ENCODE results near the gene THBS2. TPM values are rescaled to one million over a fixed set of nuclear protein-coding genes. Genes with fewer than 3 reads are reported as not detected.

Gene THBS2
- total RNA-seq, 2 donors from 2014 or later = 673 to 817 TPM

- Histone ChIP-seq H3K36me3 (no peaks in the 10 kb centered on the region), H3K9me3 (no peaks in the 10 kb centered on the region), H3K27ac (peak overlapping the region; percentile 84 to 92), H3K27me3 (replicated peaks; ENCODE audit: insufficient read depth) (no peaks in the 10 kb centered on the region), H3K4me1 (ENCODE audit: control insufficient read depth in 1 of 2, low read depth in 2 of 2) (peaks cover 15 to 36% of the 10 kb centered on the region in 2 donors), H3K4me3 (no peak overlapping the region)
- DNase-seq (ENCODE audit: low spot score) (no peak), ATAC-seq (ENCODE audit: insufficient number of reproducible peaks, low FRiP score, low read depth) (no peak)
- TF ChIP-seq, protein P1, sequence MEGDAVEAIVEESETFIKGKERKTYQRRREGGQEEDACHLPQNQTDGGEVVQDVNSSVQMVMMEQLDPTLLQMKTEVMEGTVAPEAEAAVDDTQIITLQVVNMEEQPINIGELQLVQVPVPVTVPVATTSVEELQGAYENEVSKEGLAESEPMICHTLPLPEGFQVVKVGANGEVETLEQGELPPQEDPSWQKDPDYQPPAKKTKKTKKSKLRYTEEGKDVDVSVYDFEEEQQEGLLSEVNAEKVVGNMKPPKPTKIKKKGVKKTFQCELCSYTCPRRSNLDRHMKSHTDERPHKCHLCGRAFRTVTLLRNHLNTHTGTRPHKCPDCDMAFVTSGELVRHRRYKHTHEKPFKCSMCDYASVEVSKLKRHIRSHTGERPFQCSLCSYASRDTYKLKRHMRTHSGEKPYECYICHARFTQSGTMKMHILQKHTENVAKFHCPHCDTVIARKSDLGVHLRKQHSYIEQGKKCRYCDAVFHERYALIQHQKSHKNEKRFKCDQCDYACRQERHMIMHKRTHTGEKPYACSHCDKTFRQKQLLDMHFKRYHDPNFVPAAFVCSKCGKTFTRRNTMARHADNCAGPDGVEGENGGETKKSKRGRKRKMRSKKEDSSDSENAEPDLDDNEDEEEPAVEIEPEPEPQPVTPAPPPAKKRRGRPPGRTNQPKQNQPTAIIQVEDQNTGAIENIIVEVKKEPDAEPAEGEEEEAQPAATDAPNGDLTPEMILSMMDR (IDR thresholded peaks at IDR 0.05) = no peak
Observed at GRCh38 chr6:169188475-169188874, 65.2 kb downstream of the THBS2 start.

DNA sequence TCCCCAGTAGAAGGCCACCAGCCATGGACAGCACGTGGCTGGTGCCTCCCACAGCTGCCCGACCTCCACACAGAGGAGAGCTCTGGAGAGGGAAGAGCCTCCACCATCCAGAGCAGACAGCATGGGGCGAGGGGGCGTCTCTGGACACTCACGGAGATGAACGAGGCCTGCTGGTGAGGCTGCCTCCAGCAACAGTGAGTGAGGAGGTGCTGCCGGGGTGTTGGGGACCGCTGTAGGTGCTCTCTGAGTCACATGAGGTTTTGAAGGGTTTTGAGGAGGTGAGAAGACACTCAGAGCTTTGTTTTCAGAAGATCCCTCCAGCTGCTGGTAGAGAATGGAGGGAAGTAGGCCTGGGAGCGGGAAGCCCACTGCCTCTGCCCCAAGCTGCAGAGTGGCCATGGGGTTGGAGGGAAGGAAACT is 65.6 kb downstream of the THBS2 start:
- Histone ChIP-seq H3K4me3 (no peak overlapping the region), H3K4me1 (ENCODE audit: control insufficient read depth in 1 of 2, low read depth in 2 of 2) (peaks cover 15 to 32% of the 10 kb centered on the region in 2 donors), H3K27me3 (replicated peaks; ENCODE audit: insufficient read depth) (no peaks in the 10 kb centered on the region), H3K36me3 (no peaks in the 10 kb centered on the region), H3K9me3 (no peaks in the 10 kb centered on the region), H3K27ac (peak overlapping the region; percentile 84 to 92)
- TF ChIP-seq, protein P1 (IDR thresholded peaks at IDR 0.05) = no peak
- DNase-seq (ENCODE audit: low spot score) (no peak), ATAC-seq (ENCODE audit: insufficient number of reproducible peaks, low FRiP score, low read depth) (no peak)

GRCh38 chr6:169186496-169187169 is 67.0 kb downstream of the THBS2 start:
- Histone ChIP-seq H3K4me1 (ENCODE audit: control insufficient read depth in 1 of 2, low read depth in 2 of 2) (peaks cover 15 to 37% of the 10 kb centered on the region in 2 donors), H3K36me3 (no peaks in the 10 kb centered on the region), H3K27me3 (replicated peaks; ENCODE audit: insufficient read depth) (no peaks in the 10 kb centered on the region), H3K27ac (no peak overlapping the region), H3K9me3 (no peaks in the 10 kb centered on the region), H3K4me3 (no peak overlapping the region)
- TF ChIP-seq, protein P1 (IDR thresholded peaks at IDR 0.05) = no peak
- DNase-seq (ENCODE audit: low spot score) (no peak), ATAC-seq (ENCODE audit: insufficient number of reproducible peaks, low FRiP score, low read depth) (no peak)

GRCh38 chr6:169185692-169186485 is 67.8 kb downstream of the THBS2 start:
- H3K4me1 ChIP-seq (ENCODE audit: control insufficient read depth in 1 of 2, low read depth in 2 of 2) = peaks cover 9 to 29% of the 10 kb centered on the region in 2 donors
- H3K4me3 ChIP-seq = no peak overlapping the region
- no peaks in the 10 kb centered on the region for H3K36me3 ChIP-seq
- ATAC-seq (ENCODE audit: insufficient number of reproducible peaks, low FRiP score, low read depth) = no peak
- no peaks in the 10 kb centered on the region for H3K27me3 ChIP-seq (replicated peaks; ENCODE audit: insufficient read depth)
- TF ChIP-seq, protein P1 (IDR thresholded peaks at IDR 0.05) = no peak
- H3K27ac ChIP-seq = no peak overlapping the region
- DNase-seq (ENCODE audit: low spot score) = no peak
- H3K9me3 ChIP-seq = no peaks in the 10 kb centered on the region

DNA sequence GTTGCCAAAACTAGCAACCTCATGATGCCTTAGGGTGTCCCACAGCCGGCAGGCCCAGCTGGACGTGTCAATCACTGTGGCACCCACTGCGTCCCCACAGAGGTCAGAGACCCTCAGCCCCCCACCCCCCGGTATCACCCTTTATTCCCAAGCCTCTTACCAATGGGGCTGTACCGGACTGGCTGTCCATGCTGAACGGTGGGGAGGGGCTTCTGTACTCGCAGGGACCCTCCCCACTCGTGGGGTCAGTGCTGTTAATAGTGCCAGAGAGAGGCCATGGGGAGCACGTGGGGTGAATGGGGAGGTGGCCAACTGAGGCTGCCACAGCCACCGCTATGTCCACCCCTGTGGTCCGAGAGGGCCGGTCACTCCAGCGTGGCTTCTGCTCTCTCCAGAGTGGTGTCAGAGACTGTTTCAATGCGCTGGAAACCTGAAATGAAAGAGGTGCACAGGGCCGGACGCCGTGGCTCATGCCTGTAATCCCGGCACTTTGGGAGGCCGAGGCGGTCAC is 68.6 kb downstream of the THBS2 start:
- TF ChIP-seq, protein P1 (IDR thresholded peaks at IDR 0.05) = no peak
- ATAC-seq (ENCODE audit: insufficient number of reproducible peaks, low FRiP score, low read depth) (no peak), DNase-seq (ENCODE audit: low spot score) (no peak)
- H3K4me1 ChIP-seq (ENCODE audit: control insufficient read depth in 1 of 2, low read depth in 2 of 2) = peaks cover 4 to 25% of the 10 kb centered on the region in 2 donors
- no peaks in the 10 kb centered on the region for H3K9me3 ChIP-seq
- H3K36me3 ChIP-seq = no peaks in the 10 kb centered on the region
- H3K27ac ChIP-seq = no peak overlapping the region
- H3K27me3 ChIP-seq (replicated peaks; ENCODE audit: insufficient read depth) = no peaks in the 10 kb centered on the region
- H3K4me3 ChIP-seq = no peak overlapping the region

Data from thoracic aorta (tissue), 2 donors.